ENCODE measurements around the gene ADCY6.

DNA sequence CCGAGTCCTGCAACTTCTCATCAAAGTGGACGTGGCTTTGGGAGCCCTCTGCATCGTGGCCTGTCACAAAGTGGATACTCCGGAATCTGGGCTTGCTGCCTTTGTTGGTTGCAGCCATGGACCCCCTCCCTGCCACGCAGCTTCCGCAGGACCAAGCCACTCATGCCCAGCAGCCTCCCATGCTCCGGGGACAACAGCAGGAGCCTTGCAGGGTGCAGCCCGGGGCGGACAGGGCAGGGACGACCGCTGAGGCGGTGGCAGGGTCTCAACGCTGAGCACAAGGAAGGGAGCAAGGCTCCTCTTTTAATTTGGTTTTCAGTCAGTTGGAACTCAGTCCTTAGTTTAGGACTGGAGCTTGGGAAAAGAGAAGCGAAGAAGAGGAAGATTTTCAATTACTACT, 12.1 kb upstream of the ADCY6 start:
- no peak for TF ChIP-seq ISL1 (CRISPR knock-in tag; IDR thresholded peaks at IDR 0.05)
- TF ChIP-seq ARNTL (CRISPR knock-in tag; IDR thresholded peaks at IDR 0.05; ENCODE audit: borderline replicate concordance, low read depth) = no peak
- no peak for TF ChIP-seq RARB (CRISPR knock-in tag; IDR thresholded peaks at IDR 0.05)
- TF ChIP-seq TOX (CRISPR knock-in tag; IDR thresholded peaks at IDR 0.05; ENCODE audit: borderline replicate concordance) = no peak
- no peak for TF ChIP-seq ZFP30 (CRISPR knock-in tag; IDR thresholded peaks at IDR 0.05)
- TF ChIP-seq, protein P1, sequence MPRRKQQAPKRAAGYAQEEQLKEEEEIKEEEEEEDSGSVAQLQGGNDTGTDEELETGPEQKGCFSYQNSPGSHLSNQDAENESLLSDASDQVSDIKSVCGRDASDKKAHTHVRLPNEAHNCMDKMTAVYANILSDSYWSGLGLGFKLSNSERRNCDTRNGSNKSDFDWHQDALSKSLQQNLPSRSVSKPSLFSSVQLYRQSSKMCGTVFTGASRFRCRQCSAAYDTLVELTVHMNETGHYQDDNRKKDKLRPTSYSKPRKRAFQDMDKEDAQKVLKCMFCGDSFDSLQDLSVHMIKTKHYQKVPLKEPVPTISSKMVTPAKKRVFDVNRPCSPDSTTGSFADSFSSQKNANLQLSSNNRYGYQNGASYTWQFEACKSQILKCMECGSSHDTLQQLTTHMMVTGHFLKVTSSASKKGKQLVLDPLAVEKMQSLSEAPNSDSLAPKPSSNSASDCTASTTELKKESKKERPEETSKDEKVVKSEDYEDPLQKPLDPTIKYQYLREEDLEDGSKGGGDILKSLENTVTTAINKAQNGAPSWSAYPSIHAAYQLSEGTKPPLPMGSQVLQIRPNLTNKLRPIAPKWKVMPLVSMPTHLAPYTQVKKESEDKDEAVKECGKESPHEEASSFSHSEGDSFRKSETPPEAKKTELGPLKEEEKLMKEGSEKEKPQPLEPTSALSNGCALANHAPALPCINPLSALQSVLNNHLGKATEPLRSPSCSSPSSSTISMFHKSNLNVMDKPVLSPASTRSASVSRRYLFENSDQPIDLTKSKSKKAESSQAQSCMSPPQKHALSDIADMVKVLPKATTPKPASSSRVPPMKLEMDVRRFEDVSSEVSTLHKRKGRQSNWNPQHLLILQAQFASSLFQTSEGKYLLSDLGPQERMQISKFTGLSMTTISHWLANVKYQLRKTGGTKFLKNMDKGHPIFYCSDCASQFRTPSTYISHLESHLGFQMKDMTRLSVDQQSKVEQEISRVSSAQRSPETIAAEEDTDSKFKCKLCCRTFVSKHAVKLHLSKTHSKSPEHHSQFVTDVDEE (CRISPR knock-in tag; IDR thresholded peaks at IDR 0.05) = no peak
- TF ChIP-seq, protein P2, sequence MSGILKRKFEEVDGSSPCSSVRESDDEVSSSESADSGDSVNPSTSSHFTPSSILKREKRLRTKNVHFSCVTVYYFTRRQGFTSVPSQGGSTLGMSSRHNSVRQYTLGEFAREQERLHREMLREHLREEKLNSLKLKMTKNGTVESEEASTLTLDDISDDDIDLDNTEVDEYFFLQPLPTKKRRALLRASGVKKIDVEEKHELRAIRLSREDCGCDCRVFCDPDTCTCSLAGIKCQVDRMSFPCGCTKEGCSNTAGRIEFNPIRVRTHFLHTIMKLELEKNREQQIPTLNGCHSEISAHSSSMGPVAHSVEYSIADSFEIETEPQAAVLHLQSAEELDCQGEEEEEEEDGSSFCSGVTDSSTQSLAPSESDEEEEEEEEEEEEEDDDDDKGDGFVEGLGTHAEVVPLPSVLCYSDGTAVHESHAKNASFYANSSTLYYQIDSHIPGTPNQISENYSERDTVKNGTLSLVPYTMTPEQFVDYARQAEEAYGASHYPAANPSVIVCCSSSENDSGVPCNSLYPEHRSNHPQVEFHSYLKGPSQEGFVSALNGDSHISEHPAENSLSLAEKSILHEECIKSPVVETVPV (CRISPR knock-in tag; IDR thresholded peaks at IDR 0.05) = no peak

Data from SK-N-SH treated with all-trans-retinoic acid at 6 μM for 48 hours (cell line).